HG02642 (cell line): ENCODE data around the gene GTF2A1.
"Not testable (repeated sequence)": the region's sequence is repeated elsewhere in the genome, so short reads cannot be mapped to it uniquely, and the experiment has no call there.

ENCODE experiments used
- ATAC-seq: cut with Tn5 transposase; IDR thresholded peaks from one replicate; pipeline ENCODE4 v1.9.1; 2021; ENCODE audit warnings: mild to moderate bottlenecking; ENCODE audit not compliant: unreplicated experiment, poor library complexity

GTF2A1 gene

DNA sequence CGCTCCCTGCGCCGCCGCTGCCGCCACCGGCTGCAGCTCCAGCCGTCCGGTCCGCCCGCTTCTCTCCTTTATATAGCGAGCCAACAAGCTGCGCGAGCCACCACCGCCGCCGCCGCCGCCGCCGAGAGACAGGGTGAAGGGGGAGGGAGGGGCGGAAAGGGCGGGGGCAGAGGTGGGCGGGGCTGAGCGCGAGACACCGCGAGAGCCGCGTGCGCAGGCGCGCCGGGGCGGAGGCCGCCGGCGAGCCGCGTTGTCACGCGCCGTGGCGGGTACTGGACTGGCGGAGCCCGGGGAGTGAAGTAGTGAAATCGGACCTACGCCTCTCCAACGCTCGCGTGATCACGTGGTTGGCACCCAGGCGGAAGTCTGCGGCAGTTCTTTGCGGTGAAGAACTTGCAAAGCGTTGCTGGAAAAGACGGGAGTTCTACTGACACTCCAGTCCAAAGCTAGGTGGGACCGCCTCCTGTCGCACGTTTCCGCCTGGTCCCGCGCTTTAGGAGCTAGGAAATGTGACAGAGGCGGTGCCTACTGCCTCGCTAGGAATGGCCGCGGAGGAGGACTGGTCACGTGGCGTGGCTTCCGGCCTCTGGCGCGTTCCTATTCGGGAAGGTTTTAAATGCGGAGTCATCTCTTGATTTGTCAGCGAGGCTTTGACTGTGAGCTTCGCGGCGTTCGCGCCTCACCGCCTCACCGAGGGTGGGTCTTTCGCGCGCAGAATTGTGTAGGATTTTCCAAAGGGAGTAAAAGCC lies at the start of gene GTF2A1:
Gene GTF2A1 (minus strand): TSS at position 130 of the 749 bp plus-strand sequence. CDS start 441 bp downstream, outside the sequence.
- peak; percentile 77 for ATAC-seq

- no peak for ATAC-seq
These were observed 49.2 kb upstream of the GTF2A1 start for GRCh38 chr14:81269979-81270375.

- ATAC-seq = peak; percentile 74
These were observed 48.6 kb upstream of the GTF2A1 start for GRCh38 chr14:81269100-81269978.

DNA sequence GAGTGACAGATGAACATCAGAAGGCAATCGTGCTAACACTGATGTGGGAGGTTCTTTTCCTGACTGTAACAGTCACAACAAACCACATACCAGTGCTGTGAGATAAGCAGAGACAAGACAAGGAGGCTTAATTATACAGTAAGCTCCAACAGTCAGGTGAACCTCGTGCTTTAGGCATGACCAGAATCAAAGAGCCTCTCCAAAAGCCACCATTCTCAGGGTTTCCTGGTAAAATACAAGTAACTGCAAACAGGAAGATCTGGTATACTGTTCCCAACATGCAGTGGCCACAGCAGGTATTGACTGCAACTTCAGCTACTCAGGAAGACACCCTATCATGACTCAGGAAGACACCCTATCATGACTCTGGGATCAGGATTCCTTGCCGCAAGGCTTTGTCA lies 47.3 kb upstream of the GTF2A1 start:
- no peak for ATAC-seq

DNA sequence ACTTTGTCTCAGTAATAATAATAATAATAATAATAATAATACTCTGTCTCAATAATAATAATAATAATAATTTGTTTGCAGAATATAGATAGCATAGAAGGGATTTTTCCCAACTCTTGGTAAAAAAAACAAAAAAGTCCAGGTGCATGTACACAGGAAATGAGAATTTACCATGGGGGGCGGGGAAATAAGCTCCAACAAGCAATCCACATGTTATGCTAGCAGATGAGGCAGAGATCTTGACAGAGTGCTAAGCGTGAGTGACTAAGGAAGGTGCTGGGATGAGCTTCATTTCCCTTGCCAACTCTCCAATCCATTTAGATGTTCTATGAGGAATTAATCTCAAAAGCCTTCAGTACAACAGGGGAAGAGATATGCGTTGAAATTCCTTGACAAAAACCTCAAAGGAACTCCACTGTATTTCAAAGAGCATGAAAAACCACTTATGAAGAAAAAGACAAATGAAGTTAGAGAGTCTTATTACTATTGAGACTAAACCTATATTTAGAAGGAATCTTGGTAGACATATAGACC lies 44.9 kb upstream of the GTF2A1 start:
- ATAC-seq = no peak

DNA sequence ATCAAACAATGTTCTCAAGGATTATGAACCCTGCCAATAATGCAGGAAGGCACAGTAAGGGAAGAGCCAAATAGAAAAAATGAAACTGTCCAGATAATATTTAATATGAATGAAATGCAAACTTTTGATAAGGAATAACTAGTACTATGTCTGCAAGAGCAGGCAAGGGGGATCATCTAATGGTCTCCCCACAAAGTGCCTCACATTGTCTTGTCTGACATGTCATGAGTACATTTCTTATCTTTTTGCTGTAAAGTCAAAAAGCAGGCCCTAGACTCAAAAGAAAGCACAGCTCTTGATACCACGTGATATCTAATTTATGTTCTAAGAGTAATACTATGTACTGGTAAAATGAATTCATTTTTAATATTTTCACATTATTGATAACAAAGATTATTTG lies 43.9 kb upstream of the GTF2A1 start:
- no peak for ATAC-seq

DNA sequence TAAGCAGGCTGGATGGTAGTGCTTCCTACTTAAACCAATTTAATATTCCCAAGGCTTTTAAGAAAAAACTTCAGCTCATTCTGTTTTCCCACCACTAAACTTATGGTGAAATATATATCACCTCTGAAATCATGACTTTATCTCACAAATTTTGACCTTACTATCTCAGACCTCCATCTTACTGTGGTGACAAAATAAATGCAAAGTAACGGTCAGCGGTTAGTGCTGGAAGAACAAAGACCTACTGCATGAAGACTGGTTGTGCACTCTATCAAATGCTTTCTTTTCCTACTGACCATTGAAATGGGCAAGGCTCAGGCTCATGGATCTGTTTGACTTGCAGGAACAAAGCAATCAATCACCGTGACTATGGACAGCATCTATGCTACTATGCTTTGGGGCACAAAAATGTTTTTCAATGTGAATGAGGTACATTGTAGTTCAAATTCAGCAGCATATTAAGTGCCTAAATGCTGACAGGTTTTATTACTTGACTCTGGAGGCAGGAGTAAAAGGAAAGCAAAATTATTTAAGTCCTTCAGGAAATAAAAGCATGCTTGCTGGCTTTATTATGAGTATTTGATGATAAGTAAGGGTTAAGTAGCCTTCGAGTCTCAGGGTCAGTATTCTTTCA lies 43.1 kb upstream of the GTF2A1 start:
- no peak for ATAC-seq

DNA sequence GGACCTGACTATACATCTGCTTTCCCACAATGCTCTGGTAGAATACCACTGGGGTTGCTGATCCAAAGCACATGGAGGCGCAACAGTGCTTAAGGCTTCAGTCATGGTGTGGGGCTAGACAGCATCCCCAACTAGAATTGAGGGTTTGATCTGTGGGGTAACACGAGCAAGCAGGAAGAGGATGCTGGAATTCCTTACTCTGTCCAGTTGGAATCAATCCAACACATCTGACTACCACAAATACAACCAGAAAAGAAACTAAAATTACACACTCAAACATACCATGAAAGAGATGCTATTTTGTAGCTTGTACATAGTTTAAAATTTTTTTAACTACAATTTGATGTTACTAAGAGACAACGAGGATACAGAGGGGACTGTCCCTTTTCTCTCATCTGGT lies 40.4 kb upstream of the GTF2A1 start:
- no peak for ATAC-seq

DNA sequence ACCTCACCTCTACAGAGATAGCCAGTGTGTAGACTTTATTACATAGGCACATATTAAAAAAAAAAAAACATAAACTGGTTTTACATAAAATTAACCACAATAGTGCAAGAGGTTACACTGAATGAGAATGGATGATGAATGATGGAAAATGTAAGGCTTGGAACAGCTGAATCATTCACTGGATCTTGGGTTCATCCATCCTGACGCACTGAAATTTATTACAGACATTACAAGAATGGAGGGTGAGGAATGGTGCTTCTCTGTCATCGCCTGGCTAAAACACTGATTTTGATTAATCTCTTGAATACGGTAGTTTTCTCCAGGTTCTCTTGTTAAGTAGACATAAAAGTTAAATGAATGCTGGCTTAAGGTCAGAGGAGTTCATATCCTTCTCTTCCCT lies 40.0 kb upstream of the GTF2A1 start:
- no peak for ATAC-seq

DNA sequence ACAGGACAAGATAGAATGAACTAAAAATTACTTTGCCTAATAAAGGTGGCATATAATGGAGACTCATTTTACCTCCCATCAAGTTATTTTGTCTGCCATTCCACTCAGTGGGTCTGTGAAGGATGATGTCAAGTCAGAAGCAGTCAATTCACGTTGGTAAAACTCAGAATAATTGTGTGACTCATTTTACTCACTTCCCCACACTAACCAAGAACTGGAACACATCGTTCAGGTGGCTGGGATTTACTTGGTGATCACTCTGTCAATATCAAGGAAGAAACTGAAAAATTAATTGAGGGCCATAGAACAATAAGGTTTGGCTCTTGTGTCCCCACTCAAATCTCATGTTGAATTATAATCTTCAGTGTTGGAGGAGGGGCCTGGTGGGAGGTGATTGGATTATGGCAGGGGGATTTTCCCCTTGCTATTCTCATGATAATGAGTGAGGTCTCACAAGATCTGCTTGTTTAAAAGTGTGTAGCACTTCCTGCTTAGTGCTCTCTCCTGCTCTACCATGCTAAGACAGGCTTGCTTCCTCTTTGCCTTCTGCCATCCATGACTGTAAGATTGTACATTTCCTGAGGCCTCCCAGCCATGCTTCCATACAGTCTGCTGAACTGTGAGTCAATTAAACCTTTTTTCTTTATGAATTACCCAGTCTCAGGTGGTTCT lies 35.7 kb upstream of the GTF2A1 start:
- peak; percentile 75 for ATAC-seq

DNA sequence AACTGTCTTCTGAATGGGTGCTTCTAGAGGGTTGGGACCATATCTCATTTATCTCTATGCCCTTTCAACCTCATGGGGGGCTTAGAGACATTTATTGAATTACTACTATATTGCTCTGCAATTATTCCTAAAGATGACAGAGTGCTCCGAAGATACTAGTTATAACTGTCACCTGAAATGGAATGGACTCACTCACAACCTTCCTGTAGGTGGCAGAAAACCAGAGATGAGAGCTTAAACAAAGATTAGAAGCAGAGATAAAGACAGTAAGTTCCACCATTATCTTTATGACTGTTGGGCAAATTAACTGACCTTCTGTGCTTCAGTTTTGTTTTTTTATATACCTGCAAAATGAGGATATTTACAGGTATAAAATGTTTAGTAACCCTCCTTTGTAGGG lies 31.5 kb upstream of the GTF2A1 start:
- no peak for ATAC-seq

GRCh38 chr14:81247271-81247766 lies 26.6 kb upstream of the GTF2A1 start:
- ATAC-seq = no peak

DNA sequence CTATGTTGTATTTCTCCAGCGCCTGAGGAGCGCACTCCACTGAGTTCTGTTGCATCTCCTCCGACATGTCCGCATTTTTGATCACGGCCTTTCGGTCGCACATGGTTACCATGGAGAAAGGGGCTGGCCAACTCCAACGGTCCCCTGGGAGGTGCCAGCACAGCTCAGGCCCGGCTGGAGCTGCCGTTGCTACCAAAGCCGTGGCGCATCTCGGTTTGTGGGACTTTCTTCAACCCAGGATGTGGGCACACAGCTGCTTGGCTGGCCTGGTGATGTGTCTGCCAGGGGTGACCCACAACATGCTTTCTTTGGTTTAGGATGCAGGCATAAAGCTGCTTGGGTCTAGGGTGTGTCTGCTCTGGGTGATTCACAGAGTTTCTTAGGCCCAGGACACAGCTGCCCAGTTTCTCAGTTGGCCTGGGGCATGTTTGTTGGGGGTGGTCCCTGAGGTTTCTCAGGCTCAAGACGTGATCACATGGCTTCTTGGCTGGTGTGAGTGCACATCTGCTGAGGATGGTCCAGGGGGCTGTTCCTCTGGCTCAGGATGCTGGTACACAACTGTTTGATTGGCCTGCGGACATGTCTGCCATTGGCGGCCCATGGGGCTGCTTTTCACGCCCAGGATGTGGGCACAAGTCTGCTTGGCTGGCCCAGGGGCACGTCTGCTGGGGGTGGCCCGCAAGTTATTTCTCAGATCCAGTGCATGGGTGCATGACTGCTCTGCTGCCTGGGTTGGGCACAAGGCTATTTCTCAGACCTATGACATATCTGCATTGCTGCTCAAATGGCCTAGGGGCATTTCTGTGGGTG lies 25.9 kb upstream of the GTF2A1 start:
- ATAC-seq = no peak

DNA sequence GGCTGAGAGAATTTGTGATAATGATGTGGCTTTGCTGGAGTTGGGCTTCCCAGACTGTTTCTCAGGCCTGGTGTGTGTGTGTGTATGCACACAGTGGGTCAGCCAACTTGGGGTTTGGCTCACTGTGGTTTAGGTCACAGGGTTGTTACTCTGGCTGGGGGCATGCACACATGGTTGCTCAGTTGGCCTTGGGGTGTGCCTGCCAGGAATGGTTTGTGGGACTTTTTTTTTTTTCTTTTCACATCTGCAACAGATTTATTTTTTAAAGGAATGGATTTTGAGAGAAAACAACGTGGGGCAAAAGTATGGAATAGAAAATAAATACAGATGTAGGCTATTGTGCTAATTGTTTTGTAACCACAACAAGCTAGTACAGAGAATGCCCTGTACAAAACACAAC lies 25.0 kb upstream of the GTF2A1 start:
- no peak for ATAC-seq

DNA sequence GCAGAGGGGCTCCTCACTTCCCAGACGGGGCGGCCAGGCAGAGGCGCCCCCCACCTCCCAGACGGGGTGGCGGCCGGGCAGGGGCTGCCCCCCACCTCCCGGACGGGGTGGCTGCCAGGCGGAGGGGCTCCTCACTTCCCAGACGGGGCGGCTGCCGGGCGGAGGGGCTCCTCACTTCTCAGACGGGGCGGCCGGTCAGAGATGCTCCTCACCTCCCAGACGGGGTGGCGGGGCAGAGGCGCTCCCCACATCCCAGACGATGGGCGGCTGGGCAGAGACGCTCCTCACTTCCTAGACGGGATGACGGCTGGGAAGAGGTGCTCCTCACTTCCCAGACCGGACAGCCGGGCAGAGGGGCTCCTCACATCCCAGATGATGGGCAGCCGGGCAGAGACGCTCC lies 23.7 kb upstream of the GTF2A1 start:
- not testable (repeated sequence) for ATAC-seq

GRCh38 chr14:81243499-81243898 lies 22.7 kb upstream of the GTF2A1 start:
- no peak for ATAC-seq

- not testable (repeated sequence) for ATAC-seq
These were observed 16.1 kb upstream of the GTF2A1 start for GRCh38 chr14:81236849-81237248.

GRCh38 chr14:81236138-81236537 lies 15.4 kb upstream of the GTF2A1 start:
- no peak for ATAC-seq

DNA sequence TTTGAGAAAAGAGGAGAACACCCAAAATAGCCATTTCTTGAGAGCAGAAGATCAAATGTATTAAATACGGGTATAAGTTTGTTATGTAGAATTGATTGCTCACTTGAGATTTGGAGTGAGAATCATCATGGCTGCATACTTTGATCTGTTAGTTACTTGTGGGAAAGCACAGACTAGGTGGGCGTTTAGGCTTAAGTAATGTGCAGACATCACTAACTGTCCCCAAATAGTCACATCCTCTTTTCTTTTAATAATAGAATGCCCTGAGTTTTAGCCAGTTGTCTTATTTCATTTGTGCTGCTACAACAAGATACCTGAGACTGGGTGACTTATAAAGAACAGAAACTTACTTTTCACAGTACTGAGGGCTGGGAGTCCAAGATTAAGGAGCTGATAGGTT lies 14.3 kb upstream of the GTF2A1 start:
- ATAC-seq = peak; percentile 53
